H1 (cell line): Measurements from ENCODE around the gene PPARD. TPM values are rescaled to one million over a fixed set of nuclear protein-coding genes. Genes with fewer than 3 reads are reported as not detected.

Experiments used
- CTCF ChIA-PET: fragments of 300-600 bp; sonication (Branson Sonifier 250); formaldehyde crosslinking; loops from one replicate; lab custom pipeline; 2021; ENCODE audit not compliant: partially characterized antibody; lab: Charles Lee
- POLR2A ChIA-PET: fragments of 300-600 bp; sonication (Branson Sonifier 250); formaldehyde crosslinking; loops from one replicate; lab custom pipeline; 2021; ENCODE audit warnings: inconsistent platforms; ENCODE audit not compliant: partially characterized antibody; lab: Charles Lee
- DNase-seq, 2 experiments: peaks; one replicate each; pipeline versions ENCODE4 v3.0.0 to v3.0.0-alpha.2; 2010 to 2022; ENCODE audit warnings: low spot score in 2 of 2, low read depth in 1 of 2, mixed read lengths in 1 of 2
- FAIRE-seq: peaks from 2 replicates; lab custom pipeline; 2011; peaks lifted over from hg19 to GRCh38; lab: Jason Lieb, UNC
- H2AFZ ChIP-seq: 2 replicates; pipeline ENCODE4 v1.8.1; 2012; ENCODE audit warnings: low read length, inconsistent platforms
- H2AK5ac ChIP-seq: 2 replicates; pipeline ENCODE4 v1.6.1; 2013; ENCODE audit warnings: low read depth, low read length
- H2BK120ac ChIP-seq: replicated peaks from 2 replicates; pipeline ENCODE3; 2013; ENCODE audit warnings: low read depth, low read length, inconsistent platforms
- H2BK12ac ChIP-seq: 2 replicates; pipeline ENCODE4 v1.6.1; 2013; ENCODE audit warnings: low read depth, low read length
- H2BK15ac ChIP-seq: 2 replicates; pipeline ENCODE4 v1.6.1; 2013; ENCODE audit warnings: low read length
- H2BK20ac ChIP-seq: 2 replicates; pipeline ENCODE4 v1.6.1; 2013; ENCODE audit warnings: low read length
- H2BK5ac ChIP-seq: 2 replicates; pipeline ENCODE4 v1.6.1; 2013; ENCODE audit warnings: low read depth, low read length
- H3K14ac ChIP-seq: 2 replicates; pipeline ENCODE4 v1.6.1; 2013; ENCODE audit warnings: inconsistent platforms; ENCODE audit not compliant: insufficient read length
- H3K18ac ChIP-seq: 2 replicates; pipeline ENCODE4 v1.6.1; 2013; ENCODE audit warnings: low read length; ENCODE audit errors: extremely low read depth
- H3K23ac ChIP-seq: 2 replicates; pipeline ENCODE4 v1.6.1; 2013; ENCODE audit warnings: inconsistent platforms; ENCODE audit not compliant: insufficient read length
- H3K23me2 ChIP-seq: 2 replicates; pipeline ENCODE4 v1.6.1; 2013; ENCODE audit warnings: low read depth, low read length
- H3K27ac ChIP-seq: 2 replicates; pipeline ENCODE4 v1.6.1; 2011; ENCODE audit warnings: low read depth, low read length, inconsistent platforms
- H3K27me3 ChIP-seq, 4 experiments: replicated peaks in 1 of 4; 1 replicate in 1 of 4; 2 replicates in 3 of 4; pipeline versions ENCODE4 v1.6.1 to v1.8.1; 2011 to 2013; ENCODE audit warnings: low read length in 3 of 4, mild to moderate bottlenecking in 3 of 4, inconsistent platforms in 2 of 4, mixed read lengths in 2 of 4, moderate library complexity in 1 of 4; ENCODE audit not compliant: control insufficient read depth in 3 of 4, insufficient read depth in 3 of 4; ENCODE audit errors: extremely low read depth in 1 of 4
- H3K36me3 ChIP-seq, 4 experiments: 2 replicates each; pipeline versions ENCODE4 v1.6.1 to v1.8.1; 2011 to 2013; ENCODE audit warnings: mild to moderate bottlenecking in 4 of 4, low read length in 3 of 4, moderate library complexity in 2 of 4, control low read depth in 1 of 4, inconsistent platforms in 1 of 4; ENCODE audit not compliant: insufficient read depth in 4 of 4, control insufficient read depth in 2 of 4
- H3K4ac ChIP-seq: replicated peaks from 2 replicates; pipeline ENCODE3; 2013; ENCODE audit warnings: low read length, low read depth, mixed read lengths, inconsistent platforms; ENCODE audit not compliant: insufficient read length
- H3K4me1 ChIP-seq, 4 experiments: replicated peaks in 1 of 4; 1 replicate in 1 of 4; 2 replicates in 3 of 4; pipeline versions ENCODE4 v1.6.1 to v1.8.1; 2011 to 2013; ENCODE audit warnings: low read length in 3 of 4, inconsistent platforms in 2 of 4, mixed read lengths in 1 of 4; ENCODE audit not compliant: insufficient read depth in 4 of 4, control insufficient read depth in 3 of 4
- H3K4me2 ChIP-seq, 2 experiments: 2 replicates each; pipeline versions ENCODE4 v1.6.1 to v1.8.1; 2011 to 2013; ENCODE audit warnings: low read depth in 2 of 2, low read length in 2 of 2, control low read depth in 1 of 2, inconsistent platforms in 1 of 2, mild to moderate bottlenecking in 1 of 2; ENCODE audit not compliant: insufficient read depth in 1 of 2
- H3K4me3 ChIP-seq, 4 experiments: fragments of 200-600, 300-600 bp in 1 of 4; sonication (generic), shearing (Covaris generic), sonication (Bioruptor Twin) in 1 of 4; 2 replicates each; pipeline versions ENCODE4 v1.5.1 to v1.8.1; 2011 to 2016; ENCODE audit warnings: low read length in 4 of 4, low read depth in 3 of 4, control low read depth in 2 of 4, inconsistent platforms in 2 of 4, mild to moderate bottlenecking in 2 of 4, mixed read lengths in 1 of 4, moderate library complexity in 1 of 4; ENCODE audit not compliant: insufficient read depth in 2 of 4; ENCODE audit errors: extremely low read depth in 1 of 4
- H3K56ac ChIP-seq: replicated peaks from 2 replicates; pipeline ENCODE3; 2013; ENCODE audit warnings: low read depth, mild to moderate bottlenecking, mixed read lengths, low read length, inconsistent platforms; ENCODE audit not compliant: insufficient read length
- H3K79me1 ChIP-seq: 2 replicates; pipeline ENCODE4 v1.6.1; 2013; ENCODE audit warnings: low read depth, low read length, control low read depth
- H3K79me2 ChIP-seq, 2 experiments: 2 replicates each; pipeline versions ENCODE4 v1.6.1 to v1.8.1; 2012 to 2013; ENCODE audit warnings: low read length in 2 of 2, mild to moderate bottlenecking in 2 of 2, inconsistent platforms in 1 of 2; ENCODE audit not compliant: insufficient read depth in 2 of 2, control insufficient read depth in 1 of 2
- H3K9ac ChIP-seq, 4 experiments: replicated peaks in 1 of 4; 1 replicate in 1 of 4; 2 replicates in 3 of 4; pipeline versions ENCODE4 v1.6.1 to v1.8.1; 2011 to 2013; ENCODE audit warnings: low read depth in 3 of 4, low read length in 3 of 4, control low read depth in 2 of 4, mild to moderate bottlenecking in 2 of 4, moderate library complexity in 2 of 4, inconsistent platforms in 1 of 4; ENCODE audit errors: extremely low read depth in 1 of 4
- H3K9me3 ChIP-seq, 2 experiments: 2 replicates each; pipeline versions ENCODE4 v1.6.1 to v1.8.1; 2012 to 2013; ENCODE audit warnings: mild to moderate bottlenecking in 2 of 2, moderate library complexity in 2 of 2, control low read depth in 1 of 2, inconsistent platforms in 1 of 2, low read depth in 1 of 2, low read length in 1 of 2, mixed read lengths in 1 of 2; ENCODE audit not compliant: insufficient read depth in 2 of 2
- H4K20me1 ChIP-seq, 2 experiments: replicated peaks in 1 of 2; 2 replicates each; pipeline versions ENCODE3 to v1.8.1; 2011 to 2013; ENCODE audit warnings: inconsistent platforms in 2 of 2, low read length in 2 of 2, mild to moderate bottlenecking in 1 of 2; ENCODE audit not compliant: insufficient read depth in 2 of 2, control insufficient read depth in 1 of 2
- H4K5ac ChIP-seq: 2 replicates; pipeline ENCODE4 v1.6.1; 2013; ENCODE audit warnings: low read length, low read depth, mixed read lengths, inconsistent platforms; ENCODE audit not compliant: insufficient read length
- H4K8ac ChIP-seq: 2 replicates; pipeline ENCODE4 v1.8.0; 2013; ENCODE audit warnings: mild to moderate bottlenecking, moderate library complexity, low read length, inconsistent platforms; ENCODE audit not compliant: insufficient read depth; ENCODE audit errors: extremely low read depth
- H4K91ac ChIP-seq: replicated peaks from 2 replicates; pipeline ENCODE3; 2013; ENCODE audit warnings: low read length, mixed read lengths, inconsistent platforms; ENCODE audit not compliant: insufficient read length
- CHD2 ChIP-seq: IDR thresholded peaks from 2 replicates; pipeline ENCODE4 v1.6.1; 2012; ENCODE audit warnings: low read length, improper control_type of control experiment
- SIX5 ChIP-seq: IDR thresholded peaks from 2 replicates; pipeline ENCODE4 v1.6.1; 2011; ENCODE audit warnings: mild to moderate bottlenecking, low read depth, low read length
- WGBS, 2 experiments: shearing (Covaris generic) in 1 of 2; methylation state at CpG; one replicate each; pipeline versions ENCODE4 v1.1.6 to v1.1.7; 2013 to 2015; ENCODE audit warnings: low lambda C conversion rate in 2 of 2, mixed read lengths in 2 of 2, inconsistent platforms in 1 of 2, low coverage in 1 of 2, missing lambda C conversion rate in 1 of 2; ENCODE audit not compliant: insufficient replicate concordance in 2 of 2, insufficient coverage in 1 of 2, insufficient read length in 1 of 2; ENCODE audit errors: extremely low coverage in 1 of 2, missing lambda C conversion rate in 1 of 2; 5-methylcytosine and 5-hydroxymethylcytosine counted together
- polyA plus RNA-seq, 7 experiments: library from polyadenylated mRNA; depleted of rRNA in 3 of 7; stranded (reverse) in 5 of 7; unstranded in 2 of 7; fragments of >200 nt in 5 of 7; fragments of 200-250 nt in 2 of 7; gene quantifications; 1 replicate in 5 of 7; 2 replicates in 1 of 7; 4 replicates in 1 of 7; pipeline versions ENCODE4 v1.2.1 to v1.2.3, GENCODE V29; 2011 to 2013; ENCODE audit warnings: missing spikeins in 2 of 7, mixed read lengths in 2 of 7
- total RNA-seq: library from RNA; stranded (reverse); fragmentation: NEBNext Ultra II Directional; extraction: Animal tissue kit (Norgen Biotek cat#: 25700); gene quantifications from 2 replicates; pipeline ENCODE4 v1.2.1, GENCODE V29; 2021

The PPARD gene
- total and polyA plus RNA-seq, 2 of the 8 experiments (the other 6 are each of a cell fraction or from before 2014, with no cell fraction given): 14.6 to 14.9 TPM

DNA sequence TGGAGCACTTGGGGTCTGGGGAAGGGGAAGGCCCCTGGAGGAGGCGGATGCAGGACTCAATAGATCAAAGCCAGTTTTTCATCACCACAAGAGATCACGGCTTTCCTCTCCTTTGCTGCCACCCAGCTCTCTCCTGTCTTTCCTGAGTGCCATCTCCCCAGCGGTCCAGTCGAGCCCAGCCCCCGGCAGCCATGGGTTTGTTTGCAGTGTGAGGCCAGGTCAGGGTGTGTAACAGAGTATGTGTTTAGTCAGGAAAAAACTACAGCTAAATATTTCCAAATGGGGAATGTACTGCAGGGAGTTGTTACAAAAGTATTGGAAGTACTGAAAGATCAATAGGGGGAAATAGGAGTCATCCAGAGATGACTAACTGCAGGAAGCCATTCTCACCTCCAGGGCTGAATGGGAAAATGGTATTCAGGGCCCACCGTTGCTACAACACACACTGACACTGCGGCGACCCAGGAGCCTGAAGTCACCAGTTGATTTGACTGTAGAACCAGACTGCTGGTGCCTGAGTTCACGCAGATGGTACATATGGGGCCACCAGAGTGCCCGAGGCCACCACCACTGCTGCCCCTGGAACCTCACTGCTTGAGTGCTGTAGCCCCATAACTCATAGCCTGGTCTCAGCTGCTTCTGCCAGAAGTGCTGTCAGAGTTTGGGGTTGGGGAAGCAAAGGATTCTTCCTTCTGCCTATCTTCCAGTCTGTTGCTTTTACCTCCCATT lies 86.2 kb downstream of the PPARD start:
- Histone ChIP-seq H3K18ac (peak overlapping the region; percentile 28; the same call in 1 of the 2 replicates), H3K4me2 (0 out of 4 replicates have a peak overlapping the region, but pooled peaks of 1 of the 2 experiments have one; percentile 7), H2AFZ (no peak overlapping the region), H3K27me3 (no peaks in the 10 kb centered on the region), H2BK15ac (peak overlapping the region; percentile 40; the same call in 1 of the 2 replicates), H2BK120ac (no peak overlapping the region), H3K23ac (no peak overlapping the region), H4K8ac (no peak overlapping the region), H3K9ac (no peak overlapping the region), H3K36me3 (0 out of 8 replicates have a peak, but pooled peaks cover 0 to 4% (median 0%) of the 10 kb centered on the region in 4 experiments), H4K20me1 (no peaks in the 10 kb centered on the region), H4K5ac (no peak overlapping the region), H3K56ac (no peak overlapping the region), H3K4me3 (no peak overlapping the region), H2BK20ac (no peak overlapping the region; the same call in 1 of the 2 replicates), H2BK12ac (peak overlapping the region; percentile 55; the same call in 1 of the 2 replicates), H3K23me2 (no peaks in the 10 kb centered on the region), H2AK5ac (peak overlapping the region; percentile 67; the same call in 1 of the 2 replicates), H3K9me3 (no peaks in the 10 kb centered on the region), H3K14ac (no peak overlapping the region), H3K4ac (no peak overlapping the region), H3K27ac (no peak overlapping the region), H4K91ac (peak overlapping the region; percentile 17), H3K4me1 (peaks cover 6 to 28% (median 16%) of the 10 kb centered on the region in 4 experiments), H3K79me1 (no peaks in the 10 kb centered on the region), H3K79me2 (no peaks in the 10 kb centered on the region), H2BK5ac (peak overlapping the region; percentile 55)
- FAIRE-seq (no peak), DNase-seq (no peak)
- POLR2A ChIA-PET: interaction anchor here (1.0 to 2.0 kb wide), 5 partner anchors 8 to 93 kb away, joined by 3 to 6 read pairs (median 3); no protein-coding TSS in a partner anchor
- WGBS, 2 experiments: 68% methylated on average over 10 of the region's 10 CpGs; no CpG with 5 or more reads in 1 of the 2 experiments
- CTCF ChIA-PET: interaction anchor here (0.6 to 15.8 kb wide), 12 partner anchors 9 to 142 kb away, joined by 3 to 138 read pairs (median 6); partner anchors contain the start of gene PPARD
- TF ChIP-seq CHD2 (no peak), SIX5 (no peak)
